GM23338 (cell line): ENCODE results near the gene CMSS1. TPM values are rescaled to one million over a fixed set of nuclear protein-coding genes. Genes with fewer than 3 reads are reported as not detected.

Source experiments
- ATAC-seq: fragments of 200-7000 bp; cut with Tn5 transposase; 3 replicates; pipeline ENCODE4 v1.9.1; 2020
- DNase-seq: peaks from one replicate; pipeline ENCODE4 v3.0.0-alpha.2; 2015; ENCODE audit warnings: low spot score
- H2AFZ ChIP-seq: fragments of 200-600 bp; sonication (generic); 2 replicates; pipeline ENCODE4 v1.8.0; 2016; ENCODE audit warnings: antibody characterized with exemption, mild to moderate bottlenecking, moderate library complexity
- H3F3A ChIP-seq: fragments of 200-600 bp; sonication (generic); replicated peaks from 2 replicates; pipeline ENCODE4 v1.8.0; 2017; ENCODE audit warnings: antibody characterized with exemption, mixed run types, low read depth
- H3K27ac ChIP-seq: fragments of 200-600 bp; sonication (generic); 2 replicates; pipeline ENCODE4 v1.6.1; 2016; ENCODE audit warnings: low read depth
- H3K27me3 ChIP-seq: fragments of 200-600 bp; sonication (generic); 2 replicates; pipeline ENCODE4 v1.8.0; 2016; ENCODE audit warnings: mild to moderate bottlenecking, mixed run types, moderate library complexity; ENCODE audit not compliant: insufficient read depth
- H3K36me3 ChIP-seq: fragments of 200-600 bp; sonication (generic); 2 replicates; pipeline ENCODE4 v1.8.0; 2016; ENCODE audit warnings: mild to moderate bottlenecking; ENCODE audit not compliant: insufficient read depth
- H3K4me1 ChIP-seq: fragments of 200-600 bp; sonication (generic); 2 replicates; pipeline ENCODE4 v1.8.0; 2016; ENCODE audit warnings: mild to moderate bottlenecking, moderate library complexity; ENCODE audit not compliant: insufficient read depth
- H3K4me2 ChIP-seq: fragments of 200-600 bp; sonication (generic); 2 replicates; pipeline ENCODE4 v1.7.1; 2017; ENCODE audit warnings: mixed run types
- H3K4me3 ChIP-seq: fragments of 200-600 bp; sonication (generic); 2 replicates; pipeline ENCODE4 v1.6.1; 2016; ENCODE audit warnings: mixed run types
- H3K79me2 ChIP-seq: fragments of 200-600 bp; sonication (generic); replicated peaks from 2 replicates; pipeline ENCODE4 v1.8.0; 2017; ENCODE audit warnings: mild to moderate bottlenecking; ENCODE audit not compliant: insufficient read depth
- H3K9me2 ChIP-seq: fragments of 200-600 bp; sonication (generic); 2 replicates; pipeline ENCODE4 v1.8.0; 2017; ENCODE audit not compliant: insufficient read depth
- H4K20me1 ChIP-seq: fragments of 200-600 bp; sonication (generic); replicated peaks from 2 replicates; pipeline ENCODE4 v1.8.0; 2017; ENCODE audit warnings: mild to moderate bottlenecking; ENCODE audit not compliant: insufficient read depth
- H3K27ac Mint-ChIP-seq: 2 replicates; pipeline ENCODE4 v1.8.0; 2020; ENCODE audit warnings: inconsistent platforms, mild to moderate bottlenecking, moderate library complexity, mixed read lengths
- H3K27me3 Mint-ChIP-seq: 3 replicates; pipeline ENCODE4 v1.8.0; 2022; ENCODE audit warnings: low read depth, mild to moderate bottlenecking, moderate library complexity, mixed read lengths, inconsistent platforms; ENCODE audit not compliant: insufficient read depth, poor library complexity
- H3K36me3 Mint-ChIP-seq: 3 replicates; pipeline ENCODE4 v1.8.0; 2021; ENCODE audit warnings: low read depth, mild to moderate bottlenecking, inconsistent platforms, moderate library complexity, mixed read lengths
- H3K4me1 Mint-ChIP-seq: 3 replicates; pipeline ENCODE4 v1.8.0; 2020; ENCODE audit warnings: mild to moderate bottlenecking, inconsistent platforms, mixed read lengths
- H3K4me3 Mint-ChIP-seq: 3 replicates; pipeline ENCODE4 v1.8.0; 2021; ENCODE audit warnings: moderate library complexity, mild to moderate bottlenecking, inconsistent platforms, mixed read lengths
- H3K9me3 Mint-ChIP-seq: 3 replicates; pipeline ENCODE4 v1.8.0; 2020; ENCODE audit warnings: moderate library complexity, mild to moderate bottlenecking, inconsistent platforms, mixed read lengths
- EZH2 ChIP-seq: fragments of 200-600 bp; sonication (generic); IDR thresholded peaks from one replicate; pipeline ENCODE4 v1.8.0; 2017; ENCODE audit warnings: antibody characterized with exemption, mild to moderate bottlenecking, low read depth; ENCODE audit not compliant: unreplicated experiment
- EZH2phosphoT487 ChIP-seq: fragments of 200-600 bp; sonication (generic); IDR thresholded peaks from one replicate; pipeline ENCODE4 v1.8.1; 2018; ENCODE audit warnings: antibody characterized with exemption; ENCODE audit not compliant: unreplicated experiment
- JUNB ChIP-seq: IDR thresholded peaks from one replicate; pipeline ENCODE4 v1.6.1; 2016; ENCODE audit warnings: antibody characterized with exemption; ENCODE audit not compliant: unreplicated experiment
- NANOG ChIP-seq: IDR thresholded peaks from 2 replicates; pipeline ENCODE4 v1.6.1; 2016; ENCODE audit warnings: antibody characterized with exemption, borderline replicate concordance
- polyA plus RNA-seq: library from polyadenylated mRNA; unstranded; fragments of >200 nt; fragmentation: Nextera tagmentation; extraction: Ambion mirVana; gene quantifications from 2 replicates; pipeline ENCODE4 v1.2.1, GENCODE V29; 2016
- total RNA-seq: library from RNA; depleted of rRNA; stranded (reverse); fragments of >200 nt; shearing (Covaris generic); gene quantifications from 2 replicates; pipeline ENCODE4 v1.2.3, GENCODE V29; 2014
- TF ChIP-seq, protein P1 (sequence below): fragments of 250-450 bp; sonication (Bioruptor Pico); IDR thresholded peaks from 2 replicates; pipeline ENCODE4 v1.5.0; 2020; ENCODE audit warnings: mild to moderate bottlenecking, moderate library complexity
- TF ChIP-seq, protein P2 (sequence below): IDR thresholded peaks from one replicate; pipeline ENCODE4 v1.6.1; 2018; ENCODE audit warnings: antibody characterized with exemption; ENCODE audit not compliant: unreplicated experiment

Gene CMSS1
- total and polyA plus RNA-seq, 2 experiments from 2014 or later: 39.4 to 187 TPM

DNA sequence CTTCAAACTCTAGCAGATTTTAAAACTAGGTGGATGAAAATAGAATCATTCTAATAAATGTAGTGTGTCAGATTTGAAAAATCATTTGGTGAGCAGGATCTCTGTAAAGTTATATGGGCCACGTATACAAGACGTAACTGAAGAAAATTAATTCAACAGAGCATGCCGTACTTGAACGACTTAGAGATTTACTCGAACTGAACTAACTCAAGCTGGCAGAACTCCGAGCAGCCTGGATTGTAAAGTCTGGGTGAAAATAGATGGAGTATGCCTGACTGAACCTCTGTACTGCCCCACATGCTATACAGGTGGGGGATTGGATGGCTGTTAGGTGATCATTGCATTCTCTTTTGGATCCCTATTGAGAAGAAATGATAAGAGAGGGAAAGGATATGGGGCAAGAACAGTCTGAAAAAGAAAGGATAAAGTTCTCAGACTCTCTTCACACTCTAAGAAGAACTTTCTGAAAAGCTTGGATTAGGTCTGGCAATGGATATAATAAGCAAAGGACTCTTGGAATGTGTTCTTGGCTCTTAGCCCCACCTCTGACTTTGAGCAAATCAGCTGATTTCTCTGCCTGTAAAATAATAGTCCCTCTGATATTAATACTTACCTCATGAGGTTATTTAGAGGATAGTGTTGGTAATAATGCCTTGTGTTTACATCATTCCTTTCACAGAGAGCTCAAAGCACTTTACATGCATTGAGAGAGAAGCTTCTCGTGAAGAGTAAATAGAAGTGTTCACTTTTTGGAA, 149.2 kb downstream of the CMSS1 start (continued):
- TF ChIP-seq, protein P1, sequence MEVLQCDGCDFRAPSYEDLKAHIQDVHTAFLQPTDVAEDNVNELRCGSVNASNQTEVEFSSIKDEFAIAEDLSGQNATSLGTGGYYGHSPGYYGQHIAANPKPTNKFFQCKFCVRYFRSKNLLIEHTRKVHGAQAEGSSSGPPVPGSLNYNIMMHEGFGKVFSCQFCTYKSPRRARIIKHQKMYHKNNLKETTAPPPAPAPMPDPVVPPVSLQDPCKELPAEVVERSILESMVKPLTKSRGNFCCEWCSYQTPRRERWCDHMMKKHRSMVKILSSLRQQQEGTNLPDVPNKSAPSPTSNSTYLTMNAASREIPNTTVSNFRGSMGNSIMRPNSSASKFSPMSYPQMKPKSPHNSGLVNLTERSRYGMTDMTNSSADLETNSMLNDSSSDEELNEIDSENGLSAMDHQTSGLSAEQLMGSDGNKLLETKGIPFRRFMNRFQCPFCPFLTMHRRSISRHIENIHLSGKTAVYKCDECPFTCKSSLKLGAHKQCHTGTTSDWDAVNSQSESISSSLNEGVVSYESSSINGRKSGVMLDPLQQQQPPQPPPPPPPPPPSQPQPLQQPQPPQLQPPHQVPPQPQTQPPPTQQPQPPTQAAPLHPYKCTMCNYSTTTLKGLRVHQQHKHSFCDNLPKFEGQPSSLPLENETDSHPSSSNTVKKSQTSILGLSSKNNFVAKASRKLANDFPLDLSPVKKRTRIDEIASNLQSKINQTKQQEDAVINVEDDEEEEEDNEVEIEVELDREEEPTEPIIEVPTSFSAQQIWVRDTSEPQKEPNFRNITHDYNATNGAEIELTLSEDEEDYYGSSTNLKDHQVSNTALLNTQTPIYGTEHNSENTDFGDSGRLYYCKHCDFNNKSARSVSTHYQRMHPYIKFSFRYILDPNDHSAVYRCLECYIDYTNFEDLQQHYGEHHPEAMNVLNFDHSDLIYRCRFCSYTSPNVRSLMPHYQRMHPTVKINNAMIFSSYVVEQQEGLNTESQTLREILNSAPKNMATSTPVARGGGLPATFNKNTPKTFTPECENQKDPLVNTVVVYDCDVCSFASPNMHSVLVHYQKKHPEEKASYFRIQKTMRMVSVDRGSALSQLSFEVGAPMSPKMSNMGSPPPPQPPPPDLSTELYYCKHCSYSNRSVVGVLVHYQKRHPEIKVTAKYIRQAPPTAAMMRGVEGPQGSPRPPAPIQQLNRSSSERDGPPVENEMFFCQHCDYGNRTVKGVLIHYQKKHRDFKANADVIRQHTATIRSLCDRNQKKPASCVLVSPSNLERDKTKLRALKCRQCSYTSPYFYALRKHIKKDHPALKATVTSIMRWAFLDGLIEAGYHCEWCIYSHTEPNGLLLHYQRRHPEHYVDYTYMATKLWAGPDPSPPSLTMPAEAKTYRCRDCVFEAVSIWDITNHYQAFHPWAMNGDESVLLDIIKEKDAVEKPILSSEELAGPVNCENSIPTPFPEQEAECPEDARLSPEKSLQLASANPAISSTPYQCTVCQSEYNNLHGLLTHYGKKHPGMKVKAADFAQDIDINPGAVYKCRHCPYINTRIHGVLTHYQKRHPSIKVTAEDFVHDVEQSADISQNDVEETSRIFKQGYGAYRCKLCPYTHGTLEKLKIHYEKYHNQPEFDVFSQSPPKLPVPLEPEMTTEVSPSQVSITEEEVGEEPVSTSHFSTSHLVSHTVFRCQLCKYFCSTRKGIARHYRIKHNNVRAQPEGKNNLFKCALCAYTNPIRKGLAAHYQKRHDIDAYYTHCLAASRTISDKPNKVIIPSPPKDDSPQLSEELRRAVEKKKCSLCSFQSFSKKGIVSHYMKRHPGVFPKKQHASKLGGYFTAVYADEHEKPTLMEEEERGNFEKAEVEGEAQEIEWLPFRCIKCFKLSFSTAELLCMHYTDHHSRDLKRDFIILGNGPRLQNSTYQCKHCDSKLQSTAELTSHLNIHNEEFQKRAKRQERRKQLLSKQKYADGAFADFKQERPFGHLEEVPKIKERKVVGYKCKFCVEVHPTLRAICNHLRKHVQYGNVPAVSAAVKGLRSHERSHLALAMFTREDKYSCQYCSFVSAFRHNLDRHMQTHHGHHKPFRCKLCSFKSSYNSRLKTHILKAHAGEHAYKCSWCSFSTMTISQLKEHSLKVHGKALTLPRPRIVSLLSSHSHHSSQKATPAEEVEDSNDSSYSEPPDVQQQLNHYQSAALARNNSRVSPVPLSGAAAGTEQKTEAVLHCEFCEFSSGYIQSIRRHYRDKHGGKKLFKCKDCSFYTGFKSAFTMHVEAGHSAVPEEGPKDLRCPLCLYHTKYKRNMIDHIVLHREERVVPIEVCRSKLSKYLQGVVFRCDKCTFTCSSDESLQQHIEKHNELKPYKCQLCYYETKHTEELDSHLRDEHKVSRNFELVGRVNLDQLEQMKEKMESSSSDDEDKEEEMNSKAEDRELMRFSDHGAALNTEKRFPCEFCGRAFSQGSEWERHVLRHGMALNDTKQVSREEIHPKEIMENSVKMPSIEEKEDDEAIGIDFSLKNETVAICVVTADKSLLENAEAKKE (CRISPR knock-in tag): no peak

DNA sequence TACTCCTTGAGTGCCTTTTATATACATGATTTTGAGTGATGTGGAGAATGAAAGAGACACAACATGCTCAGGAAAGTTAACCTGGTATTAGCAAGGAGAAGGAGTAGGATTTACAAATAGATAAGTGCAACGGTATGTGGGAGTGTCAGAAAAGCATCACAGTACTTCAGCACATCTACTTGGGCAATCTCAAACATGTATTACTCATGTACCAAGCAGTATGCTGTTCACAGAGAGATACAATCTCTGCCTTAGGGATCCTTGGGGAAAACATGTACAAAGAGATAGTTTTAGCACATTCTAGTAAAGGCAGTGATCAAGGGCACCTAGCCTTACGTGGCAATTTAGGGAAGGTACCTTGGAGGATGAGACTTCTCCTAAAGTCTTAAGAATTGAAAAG, 150.1 kb downstream of the CMSS1 start:
- Histone ChIP-seq H2AFZ (no peak overlapping the region), H3K36me3 (no peaks in the 10 kb centered on the region), H3K27ac (no peak overlapping the region), H3K79me2 (no peaks in the 10 kb centered on the region), H4K20me1 (no peaks in the 10 kb centered on the region), H3K27me3 (no peaks in the 10 kb centered on the region), H3K4me2 (no peak overlapping the region), H3K4me3 (no peak overlapping the region), H3K4me1 (no peaks in the 10 kb centered on the region), H3F3A (no peaks in the 10 kb centered on the region), H3K9me2 (no peaks in the 10 kb centered on the region)
- no peak overlapping the region for H3K4me3 Mint-ChIP-seq
- H3K36me3 Mint-ChIP-seq: no peaks in the 10 kb centered on the region
- DNase-seq: no peak
- no peaks in the 10 kb centered on the region for H3K4me1 Mint-ChIP-seq
- ATAC-seq: no peak
- peaks cover 2% of the 10 kb centered on the region for H3K27me3 Mint-ChIP-seq
- TF ChIP-seq JUNB (no peak), EZH2 (no peak), EZH2phosphoT487 (no peak), NANOG (no peak)
- TF ChIP-seq, protein P2, sequence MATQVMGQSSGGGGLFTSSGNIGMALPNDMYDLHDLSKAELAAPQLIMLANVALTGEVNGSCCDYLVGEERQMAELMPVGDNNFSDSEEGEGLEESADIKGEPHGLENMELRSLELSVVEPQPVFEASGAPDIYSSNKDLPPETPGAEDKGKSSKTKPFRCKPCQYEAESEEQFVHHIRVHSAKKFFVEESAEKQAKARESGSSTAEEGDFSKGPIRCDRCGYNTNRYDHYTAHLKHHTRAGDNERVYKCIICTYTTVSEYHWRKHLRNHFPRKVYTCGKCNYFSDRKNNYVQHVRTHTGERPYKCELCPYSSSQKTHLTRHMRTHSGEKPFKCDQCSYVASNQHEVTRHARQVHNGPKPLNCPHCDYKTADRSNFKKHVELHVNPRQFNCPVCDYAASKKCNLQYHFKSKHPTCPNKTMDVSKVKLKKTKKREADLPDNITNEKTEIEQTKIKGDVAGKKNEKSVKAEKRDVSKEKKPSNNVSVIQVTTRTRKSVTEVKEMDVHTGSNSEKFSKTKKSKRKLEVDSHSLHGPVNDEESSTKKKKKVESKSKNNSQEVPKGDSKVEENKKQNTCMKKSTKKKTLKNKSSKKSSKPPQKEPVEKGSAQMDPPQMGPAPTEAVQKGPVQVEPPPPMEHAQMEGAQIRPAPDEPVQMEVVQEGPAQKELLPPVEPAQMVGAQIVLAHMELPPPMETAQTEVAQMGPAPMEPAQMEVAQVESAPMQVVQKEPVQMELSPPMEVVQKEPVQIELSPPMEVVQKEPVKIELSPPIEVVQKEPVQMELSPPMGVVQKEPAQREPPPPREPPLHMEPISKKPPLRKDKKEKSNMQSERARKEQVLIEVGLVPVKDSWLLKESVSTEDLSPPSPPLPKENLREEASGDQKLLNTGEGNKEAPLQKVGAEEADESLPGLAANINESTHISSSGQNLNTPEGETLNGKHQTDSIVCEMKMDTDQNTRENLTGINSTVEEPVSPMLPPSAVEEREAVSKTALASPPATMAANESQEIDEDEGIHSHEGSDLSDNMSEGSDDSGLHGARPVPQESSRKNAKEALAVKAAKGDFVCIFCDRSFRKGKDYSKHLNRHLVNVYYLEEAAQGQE: no peak
- no peaks in the 10 kb centered on the region for H3K9me3 Mint-ChIP-seq
- no peak overlapping the region for H3K27ac Mint-ChIP-seq
